ENCODE measurements around the gene WNK4. TPM values are rescaled to one million over a fixed set of nuclear protein-coding genes. Genes with fewer than 3 reads are reported as not detected.

WNK4 gene
- total RNA-seq, 1 donor from 2014 or later = not detected

DNA sequence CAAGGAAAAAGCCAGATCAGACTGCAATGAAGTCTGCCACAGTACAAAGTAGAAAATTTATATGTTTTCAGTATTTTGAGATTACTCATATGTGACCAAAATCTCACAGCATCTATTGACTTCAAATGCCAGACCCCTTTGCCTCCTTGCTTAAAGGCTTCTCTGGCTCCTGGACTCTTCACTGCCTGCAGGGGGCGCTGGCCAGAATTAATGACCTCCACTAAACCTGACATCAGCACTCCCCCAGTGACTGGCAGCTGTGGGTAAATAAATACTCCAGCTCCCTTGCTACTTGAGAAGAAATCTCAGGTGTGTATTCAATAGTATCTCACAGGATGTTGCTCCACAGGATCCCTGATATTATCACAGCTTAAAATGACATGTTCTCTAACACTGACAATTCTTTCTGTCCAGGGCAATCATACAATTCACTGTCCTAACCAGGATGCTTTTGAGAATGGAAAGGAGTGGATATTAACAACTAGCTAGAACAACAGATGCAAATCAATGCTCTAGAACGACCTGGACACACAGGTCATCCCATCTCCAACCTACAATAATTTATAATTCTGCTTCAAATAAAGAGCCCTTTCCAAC is 39.6 kb downstream of the WNK4 start:
- no peak overlapping the region for H3K4me3 Mint-ChIP-seq
- no peaks in the 10 kb centered on the region for H4K20me1 ChIP-seq (ENCODE audit: low read depth)
- H3K27me3 Mint-ChIP-seq (ENCODE audit: insufficient read depth, low read depth) = peaks cover 4% of the 10 kb centered on the region
- no peak for TF ChIP-seq EZH2 (IDR thresholded peaks at IDR 0.05)
- no peak for TF ChIP-seq EZH2phosphoT487 (IDR thresholded peaks at IDR 0.05)
- TF ChIP-seq, protein P1, sequence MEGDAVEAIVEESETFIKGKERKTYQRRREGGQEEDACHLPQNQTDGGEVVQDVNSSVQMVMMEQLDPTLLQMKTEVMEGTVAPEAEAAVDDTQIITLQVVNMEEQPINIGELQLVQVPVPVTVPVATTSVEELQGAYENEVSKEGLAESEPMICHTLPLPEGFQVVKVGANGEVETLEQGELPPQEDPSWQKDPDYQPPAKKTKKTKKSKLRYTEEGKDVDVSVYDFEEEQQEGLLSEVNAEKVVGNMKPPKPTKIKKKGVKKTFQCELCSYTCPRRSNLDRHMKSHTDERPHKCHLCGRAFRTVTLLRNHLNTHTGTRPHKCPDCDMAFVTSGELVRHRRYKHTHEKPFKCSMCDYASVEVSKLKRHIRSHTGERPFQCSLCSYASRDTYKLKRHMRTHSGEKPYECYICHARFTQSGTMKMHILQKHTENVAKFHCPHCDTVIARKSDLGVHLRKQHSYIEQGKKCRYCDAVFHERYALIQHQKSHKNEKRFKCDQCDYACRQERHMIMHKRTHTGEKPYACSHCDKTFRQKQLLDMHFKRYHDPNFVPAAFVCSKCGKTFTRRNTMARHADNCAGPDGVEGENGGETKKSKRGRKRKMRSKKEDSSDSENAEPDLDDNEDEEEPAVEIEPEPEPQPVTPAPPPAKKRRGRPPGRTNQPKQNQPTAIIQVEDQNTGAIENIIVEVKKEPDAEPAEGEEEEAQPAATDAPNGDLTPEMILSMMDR (IDR thresholded peaks at IDR 0.05) = peak; percentile 94
- peaks cover 20% of the 10 kb centered on the region for H3K79me2 ChIP-seq (ENCODE audit: low read depth)
- H3F3A ChIP-seq (ENCODE audit: low read depth) = peaks cover 18% of the 10 kb centered on the region
- no peaks in the 10 kb centered on the region for H3K36me3 ChIP-seq
- peaks cover 8% of the 10 kb centered on the region for H3K36me3 Mint-ChIP-seq
- no peak overlapping the region for H3K9ac ChIP-seq
- peaks cover 9% of the 10 kb centered on the region for H3K4me1 Mint-ChIP-seq
- no peaks in the 10 kb centered on the region for H3K27me3 ChIP-seq
- no peaks in the 10 kb centered on the region for H3K4me1 ChIP-seq
- no peak overlapping the region for H3K27ac Mint-ChIP-seq
- H3K4me3 ChIP-seq = no peak overlapping the region
- peak; percentile 88 for DNase-seq (ENCODE audit: low spot score)
- no peaks in the 10 kb centered on the region for H3K9me3 ChIP-seq (ENCODE audit: low read depth)
- no peaks in the 10 kb centered on the region for H3K9me3 Mint-ChIP-seq
- no peak overlapping the region for H3K27ac ChIP-seq
- H3K4me2 ChIP-seq = no peak overlapping the region
- H2AFZ ChIP-seq (replicated peaks) = no peak overlapping the region

DNA sequence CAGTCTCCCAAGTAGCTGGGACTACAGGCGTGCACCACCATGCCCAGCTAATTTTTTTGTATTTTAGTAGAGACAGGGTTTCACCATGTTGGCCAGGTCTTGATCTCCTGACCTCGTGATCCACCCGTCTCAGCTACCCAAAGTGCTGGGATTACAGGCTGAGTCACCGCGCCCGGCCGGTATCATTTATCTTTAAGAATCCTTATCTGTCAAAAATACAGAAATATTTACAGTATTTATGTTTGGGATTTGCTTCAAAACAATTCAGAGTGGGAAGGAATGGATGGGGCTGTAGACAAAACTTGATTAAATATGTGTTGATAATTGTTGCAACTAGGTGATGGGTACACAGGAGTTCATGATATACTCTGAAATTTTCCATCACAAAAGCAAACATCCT is 40.8 kb downstream of the WNK4 start:
- TF ChIP-seq, protein P1 (IDR thresholded peaks at IDR 0.05) = no peak
- no peak for TF ChIP-seq EZH2 (IDR thresholded peaks at IDR 0.05)
- Histone ChIP-seq H3K4me1 (no peaks in the 10 kb centered on the region), H3K4me3 (no peak overlapping the region), H2AFZ (replicated peaks) (no peak overlapping the region), H3K27ac (no peak overlapping the region), H3K9ac (no peak overlapping the region), H3F3A (ENCODE audit: low read depth) (peaks cover 18% of the 10 kb centered on the region), H3K27me3 (peaks cover 1% of the 10 kb centered on the region), H3K79me2 (ENCODE audit: low read depth) (peaks cover 20% of the 10 kb centered on the region), H3K4me2 (no peak overlapping the region), H3K36me3 (no peaks in the 10 kb centered on the region), H3K9me3 (ENCODE audit: low read depth) (no peaks in the 10 kb centered on the region), H4K20me1 (ENCODE audit: low read depth) (no peaks in the 10 kb centered on the region)
- DNase-seq (ENCODE audit: low spot score) = no peak
- no peaks in the 10 kb centered on the region for H3K9me3 Mint-ChIP-seq
- H3K27me3 Mint-ChIP-seq (ENCODE audit: insufficient read depth, low read depth) = peaks cover 4% of the 10 kb centered on the region
- H3K36me3 Mint-ChIP-seq = peaks cover 8% of the 10 kb centered on the region
- peaks cover 9% of the 10 kb centered on the region for H3K4me1 Mint-ChIP-seq
- H3K4me3 Mint-ChIP-seq = no peak overlapping the region
- no peak overlapping the region for H3K27ac Mint-ChIP-seq

DNA sequence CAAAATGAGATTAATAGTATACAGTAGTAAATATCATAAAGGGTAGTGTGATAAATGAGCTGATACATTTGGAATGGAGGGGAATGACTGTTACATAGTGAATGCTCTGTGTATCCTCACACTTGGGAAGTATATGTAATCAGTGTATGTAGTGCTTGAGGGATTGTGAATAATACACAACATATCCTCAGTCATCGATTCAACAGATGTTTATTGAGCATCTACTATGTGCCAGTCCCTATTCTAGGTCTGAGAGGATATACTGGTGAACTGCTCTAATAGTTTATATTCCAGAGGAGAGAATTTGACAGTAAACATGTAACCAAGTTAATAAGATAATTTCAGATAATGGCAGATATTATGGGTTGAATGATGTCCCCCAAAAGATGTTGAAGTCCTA is 47.1 kb downstream of the WNK4 start:
- Histone ChIP-seq H3F3A (ENCODE audit: low read depth) (peaks cover 11% of the 10 kb centered on the region), H3K4me2 (no peak overlapping the region), H4K20me1 (ENCODE audit: low read depth) (no peaks in the 10 kb centered on the region), H3K79me2 (ENCODE audit: low read depth) (peaks cover 19% of the 10 kb centered on the region), H3K27ac (no peak overlapping the region), H3K27me3 (peaks cover 29% of the 10 kb centered on the region), H3K9ac (no peak overlapping the region), H3K36me3 (no peaks in the 10 kb centered on the region), H2AFZ (replicated peaks) (no peak overlapping the region), H3K4me3 (no peak overlapping the region), H3K4me1 (peaks cover 4% of the 10 kb centered on the region), H3K9me3 (ENCODE audit: low read depth) (no peaks in the 10 kb centered on the region)
- Mint-ChIP-seq H3K27ac (no peak overlapping the region), H3K9me3 (no peaks in the 10 kb centered on the region), H3K36me3 (no peaks in the 10 kb centered on the region), H3K4me1 (peaks cover 13% of the 10 kb centered on the region), H3K4me3 (no peak overlapping the region), H3K27me3 (ENCODE audit: insufficient read depth, low read depth) (peaks cover 6% of the 10 kb centered on the region)
- TF ChIP-seq EZH2phosphoT487 (IDR thresholded peaks at IDR 0.05) (no peak), EZH2 (IDR thresholded peaks at IDR 0.05) (no peak)
- TF ChIP-seq, protein P1 (IDR thresholded peaks at IDR 0.05) = no peak
- DNase-seq (ENCODE audit: low spot score) = no peak
